ENCODE data around the gene PCCA. TPM values are rescaled to one million over a fixed set of nuclear protein-coding genes. Genes with fewer than 3 reads are reported as not detected.

The PCCA gene
- total RNA-seq, 1 donor from 2014 or later, result 35.4 TPM

- no peak for DNase-seq (ENCODE audit: low read depth in 2 of 2)
Measured at GRCh38 chr13:100506600-100507422, 417.9 kb downstream of the PCCA start.

- no peak for DNase-seq (ENCODE audit: low read depth in 2 of 2)
Measured at GRCh38 chr13:100508455-100508854, 419.6 kb downstream of the PCCA start.

GRCh38 chr13:100508996-100509395 lies 420.1 kb downstream of the PCCA start:
- DNase-seq (ENCODE audit: low read depth in 2 of 2), result no peak

- DNase-seq (ENCODE audit: low read depth in 2 of 2), result no peak
Measured at GRCh38 chr13:100510208-100510957, 421.5 kb downstream of the PCCA start.

GRCh38 chr13:100511466-100511865 lies 422.6 kb downstream of the PCCA start:
- no peak for DNase-seq (ENCODE audit: low read depth in 2 of 2)

- DNase-seq (ENCODE audit: low read depth in 2 of 2), result peak in 1 of 2 donors; percentile 38
Measured at GRCh38 chr13:100512422-100512821, 423.5 kb downstream of the PCCA start.

- no peak for DNase-seq (ENCODE audit: low read depth in 2 of 2)
Measured at GRCh38 chr13:100513171-100513570, 424.3 kb downstream of the PCCA start.

- no peak for DNase-seq (ENCODE audit: low read depth in 2 of 2)
Measured at GRCh38 chr13:100513987-100514670, 425.2 kb downstream of the PCCA start.

GRCh38 chr13:100514788-100515409 lies 426.0 kb downstream of the PCCA start:
- DNase-seq (ENCODE audit: low read depth in 2 of 2), result peak; percentile 71 to 80

GRCh38 chr13:100515410-100515800 lies 426.5 kb downstream of the PCCA start:
- DNase-seq (ENCODE audit: low read depth in 2 of 2), result no peak

GRCh38 chr13:100517135-100517534 lies 428.2 kb downstream of the PCCA start:
- DNase-seq (ENCODE audit: low read depth in 2 of 2), result peak; percentile 13 to 16

GRCh38 chr13:100517728-100518127 lies 428.8 kb downstream of the PCCA start:
- DNase-seq (ENCODE audit: low read depth in 2 of 2), result no peak

GRCh38 chr13:100518394-100519062 lies 429.6 kb downstream of the PCCA start:
- DNase-seq (ENCODE audit: low read depth in 2 of 2), result no peak

- no peak for DNase-seq (ENCODE audit: low read depth in 2 of 2)
Measured at GRCh38 chr13:100519626-100520025, 430.7 kb downstream of the PCCA start.

- no peak for DNase-seq (ENCODE audit: low read depth in 2 of 2)
Measured at GRCh38 chr13:100520936-100521850, 432.3 kb downstream of the PCCA start.

GRCh38 chr13:100521851-100522617 lies 433.1 kb downstream of the PCCA start:
- DNase-seq (ENCODE audit: low read depth in 2 of 2), result no peak

GRCh38 chr13:100522618-100523309 lies 433.9 kb downstream of the PCCA start:
- DNase-seq (ENCODE audit: low read depth in 2 of 2), result no peak

- DNase-seq (ENCODE audit: low read depth in 2 of 2), result no peak
Measured at GRCh38 chr13:100523411-100523810, 434.5 kb downstream of the PCCA start.

GRCh38 chr13:100523981-100524386 lies 435.1 kb downstream of the PCCA start:
- DNase-seq (ENCODE audit: low read depth in 2 of 2), result no peak
